ENCODE data around the gene KDM5A.
"Not testable (repeated sequence)": the region's sequence is repeated elsewhere in the genome, so short reads cannot be mapped to it uniquely, and the experiment has no call there.

Gene KDM5A

DNA sequence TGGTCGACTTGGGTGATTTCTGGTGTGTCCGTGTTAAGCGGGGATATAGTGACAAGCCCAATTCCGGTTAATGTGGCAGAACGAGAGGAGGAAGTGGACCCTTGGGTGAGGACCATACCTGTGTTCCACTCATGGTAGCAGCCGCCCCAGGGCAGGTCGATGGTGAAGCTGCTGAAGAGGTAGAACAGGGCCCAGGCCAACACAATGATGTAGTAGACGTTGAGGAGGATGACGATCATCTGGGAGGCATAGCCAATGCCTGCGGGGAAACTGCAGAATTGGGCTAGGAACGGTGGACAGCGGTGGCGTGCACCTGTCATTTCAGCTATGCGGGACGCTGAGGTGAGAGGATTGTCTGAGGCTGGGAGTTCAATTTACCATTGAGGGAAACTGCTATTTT, 146.6 kb downstream of the KDM5A start:
- in situ Hi-C loops (cut with HindIII; ENCODE audit: low sequenced_read_pairs), result no loop called here

DNA sequence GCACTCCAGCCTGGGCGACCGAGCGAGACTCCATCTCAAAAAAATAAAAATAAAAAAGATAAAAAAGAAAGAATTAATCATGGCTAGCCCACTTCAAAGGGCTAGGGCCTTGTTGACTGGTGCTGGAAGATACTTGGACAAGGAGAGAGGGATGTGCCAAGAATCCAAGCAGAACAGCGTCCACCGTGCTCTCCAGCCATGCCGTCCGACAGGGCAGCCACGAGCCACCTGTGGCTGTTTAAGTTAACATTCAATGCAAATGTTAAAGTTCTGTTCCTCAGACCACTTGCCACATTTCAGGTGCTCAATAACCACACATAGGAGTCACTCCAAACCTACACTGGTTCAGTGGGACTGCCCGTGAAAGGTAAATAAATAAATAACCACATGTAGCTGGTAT, 147.9 kb downstream of the KDM5A start:
- in situ Hi-C loops (cut with HindIII; ENCODE audit: low sequenced_read_pairs), result no loop called here

DNA sequence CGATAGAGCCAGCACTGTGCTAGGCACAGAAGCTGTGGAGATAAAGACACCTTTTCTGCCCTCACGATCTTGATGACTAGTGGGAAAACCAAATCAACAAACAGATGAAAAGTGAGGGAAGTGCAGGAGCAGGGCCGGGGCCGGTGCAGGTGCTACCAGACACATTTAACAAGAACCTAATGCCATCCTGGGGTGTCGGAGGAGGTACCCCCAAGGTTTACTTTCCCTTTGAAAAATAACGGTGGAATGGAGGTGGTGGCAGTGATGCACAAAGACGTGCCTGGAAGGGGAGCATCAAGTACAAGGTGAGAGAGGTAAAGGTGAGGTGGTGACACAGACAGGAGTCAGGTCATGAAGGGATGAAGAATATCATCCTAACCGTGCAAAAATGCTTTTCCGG, 148.6 kb downstream of the KDM5A start:
- in situ Hi-C loops (cut with HindIII; ENCODE audit: low sequenced_read_pairs), result no loop called here

DNA sequence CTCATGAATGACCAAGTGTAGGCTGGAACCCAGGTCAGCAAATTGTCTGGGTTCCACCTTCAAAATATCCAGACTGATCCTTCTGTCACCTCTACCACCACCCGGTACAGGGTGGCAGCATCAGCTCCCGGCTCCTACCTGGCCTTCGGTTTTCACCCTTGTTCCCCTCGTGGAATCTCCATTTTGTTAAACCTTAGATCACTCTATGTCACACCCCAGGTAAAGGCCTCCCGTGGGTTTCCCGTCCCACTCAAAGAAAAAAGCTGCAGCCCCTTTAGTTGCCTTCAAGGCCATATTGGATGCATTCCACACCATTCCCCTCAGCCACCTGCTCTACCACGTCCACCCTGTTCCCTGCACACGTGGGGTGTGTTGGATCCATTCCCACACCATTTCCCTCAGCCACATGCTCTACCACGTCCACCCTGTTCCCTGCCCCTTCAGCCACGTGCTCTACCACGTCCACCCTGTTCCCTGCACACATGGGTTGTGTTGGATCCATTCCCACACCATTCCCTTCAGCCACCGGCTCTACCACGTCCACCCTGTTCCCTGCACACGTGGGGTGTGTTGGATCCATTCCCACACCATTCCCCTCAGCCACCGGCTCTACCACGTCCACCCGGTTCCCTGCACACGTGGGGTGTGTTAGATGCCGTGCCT, 150.3 kb downstream of the KDM5A start:
- in situ Hi-C loops (cut with HindIII; ENCODE audit: low sequenced_read_pairs), result no loop called here

DNA sequence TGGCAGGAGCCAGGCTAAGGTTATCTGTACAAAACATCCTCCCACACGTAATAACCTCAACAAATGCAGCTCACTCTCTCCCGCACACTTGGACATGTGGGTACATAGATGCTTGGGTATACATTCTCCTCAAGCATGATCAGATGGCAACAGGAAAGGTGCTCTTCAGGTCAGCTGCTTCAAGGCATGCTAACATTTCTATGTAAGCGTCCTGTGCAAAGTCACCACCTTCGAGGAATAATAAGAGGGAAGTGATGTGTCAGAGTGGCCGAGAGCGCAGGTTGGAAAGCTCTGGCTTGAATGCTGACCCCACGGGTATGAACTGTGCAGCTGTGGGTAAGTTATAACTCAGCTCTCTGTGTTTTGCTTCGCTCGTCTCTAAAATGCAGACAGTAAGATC, 151.0 kb downstream of the KDM5A start:
- in situ Hi-C loops (cut with HindIII; ENCODE audit: low sequenced_read_pairs), result no loop called here

DNA sequence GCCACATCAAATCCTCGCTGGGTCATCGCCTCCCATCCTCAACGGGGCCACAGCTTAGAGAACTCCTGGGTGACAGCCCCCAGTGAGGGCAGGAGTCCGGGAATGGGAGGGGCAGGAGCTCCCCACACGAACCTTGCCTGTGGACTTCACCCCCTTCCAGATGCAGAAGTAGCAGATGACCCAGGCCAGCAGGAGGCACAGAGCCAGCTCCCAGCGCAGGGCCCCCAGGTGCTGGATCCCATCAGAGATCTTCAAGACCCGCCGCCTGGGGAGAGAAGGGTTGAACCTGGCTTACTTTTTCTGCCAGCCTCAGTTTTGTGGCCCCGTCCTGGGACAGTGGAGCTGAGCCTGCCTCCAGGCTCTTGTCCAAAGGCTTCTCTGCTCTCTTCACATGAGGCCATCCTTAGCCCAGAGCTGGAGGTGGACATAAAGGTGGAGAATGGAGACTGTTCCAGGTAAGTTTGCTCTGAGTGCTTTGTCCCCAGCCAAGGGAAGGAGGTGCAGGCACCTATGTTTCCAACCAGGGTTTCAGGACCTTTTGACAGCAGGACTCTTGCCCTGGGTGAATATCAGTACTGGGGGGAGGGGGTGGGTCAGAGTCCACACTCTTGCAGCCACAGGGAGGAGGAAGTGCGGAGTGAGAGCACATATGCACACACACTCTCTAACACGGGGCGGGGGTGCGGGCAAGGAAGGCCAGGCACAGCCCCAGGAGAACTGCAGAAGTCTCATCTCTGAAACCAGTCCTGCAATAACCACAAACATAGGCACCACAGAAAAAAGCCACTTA, 151.9 kb downstream of the KDM5A start:
- in situ Hi-C loops (cut with HindIII; ENCODE audit: low sequenced_read_pairs), result no loop called here

DNA sequence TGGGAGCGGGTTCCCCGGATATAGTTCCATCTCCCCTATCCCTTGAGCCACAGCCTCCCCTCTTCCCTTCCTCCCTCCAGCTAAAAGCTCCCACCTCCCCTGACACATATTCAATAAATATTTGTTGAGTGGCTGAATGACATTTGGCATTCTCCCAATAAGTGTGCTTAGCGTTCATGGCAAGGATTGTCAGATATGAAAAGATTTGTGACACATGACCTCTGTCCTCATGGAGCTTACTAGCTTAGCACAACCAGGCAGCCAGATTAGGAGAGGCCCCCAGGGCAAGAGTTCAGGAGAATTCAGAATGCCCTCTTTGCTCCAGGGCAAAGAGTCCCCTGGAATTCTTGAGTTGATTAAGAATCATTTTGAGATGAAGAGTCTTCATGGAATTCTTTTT, 152.7 kb downstream of the KDM5A start:
- in situ Hi-C loops (cut with HindIII; ENCODE audit: low sequenced_read_pairs), result no loop called here

DNA sequence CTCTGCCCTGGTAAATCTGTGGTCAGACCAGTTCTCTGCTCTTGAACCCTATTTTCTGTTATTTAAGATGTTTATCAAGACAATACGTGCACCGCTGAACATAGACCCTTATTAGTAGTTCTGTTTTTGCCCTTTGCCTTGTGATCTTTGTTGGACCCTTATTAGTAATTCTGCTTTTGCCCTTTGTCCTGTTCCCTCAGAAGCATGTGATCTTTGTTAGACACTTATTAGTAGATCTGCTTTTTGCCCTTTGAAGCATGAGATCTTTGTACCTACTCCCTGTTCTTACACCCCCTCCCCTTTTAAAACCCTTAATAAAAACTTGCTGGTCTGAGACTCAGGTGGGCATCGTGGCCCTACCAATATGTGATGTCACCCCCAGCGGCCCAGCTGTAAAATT, 153.2 kb downstream of the KDM5A start:
- in situ Hi-C loops (cut with HindIII; ENCODE audit: low sequenced_read_pairs), result not testable (repeated sequence)

DNA sequence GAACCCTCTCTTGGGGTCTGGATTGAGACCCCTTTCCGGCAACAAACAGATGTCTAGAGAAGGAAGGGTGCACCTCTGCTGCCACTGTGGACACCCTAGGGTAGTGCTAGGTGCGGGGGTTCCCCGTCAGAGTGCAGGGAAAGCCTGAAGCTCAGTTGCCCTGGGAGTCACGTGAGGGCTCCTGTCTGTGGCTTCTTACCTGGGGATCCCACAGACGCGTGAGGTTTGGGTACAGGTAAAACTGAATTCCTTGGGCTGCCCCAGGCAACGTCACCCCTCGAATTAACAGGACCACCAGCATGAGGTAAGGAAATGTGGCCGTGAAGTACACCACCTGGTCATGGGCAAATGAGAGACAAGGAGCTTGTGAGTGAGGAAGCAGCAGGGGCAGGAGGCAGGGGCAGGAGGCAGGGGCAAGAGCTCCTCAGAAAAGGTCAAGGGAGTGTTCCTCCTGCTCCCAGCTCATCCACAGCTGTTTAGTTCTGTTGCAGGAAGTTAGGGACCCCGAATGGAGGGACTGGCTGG, 154.2 kb downstream of the KDM5A start:
- in situ Hi-C loops (cut with HindIII; ENCODE audit: low sequenced_read_pairs), result loop anchor here (5.0 kb wide), 1 partner anchor 48 kb away; no protein-coding TSS in a partner anchor

DNA sequence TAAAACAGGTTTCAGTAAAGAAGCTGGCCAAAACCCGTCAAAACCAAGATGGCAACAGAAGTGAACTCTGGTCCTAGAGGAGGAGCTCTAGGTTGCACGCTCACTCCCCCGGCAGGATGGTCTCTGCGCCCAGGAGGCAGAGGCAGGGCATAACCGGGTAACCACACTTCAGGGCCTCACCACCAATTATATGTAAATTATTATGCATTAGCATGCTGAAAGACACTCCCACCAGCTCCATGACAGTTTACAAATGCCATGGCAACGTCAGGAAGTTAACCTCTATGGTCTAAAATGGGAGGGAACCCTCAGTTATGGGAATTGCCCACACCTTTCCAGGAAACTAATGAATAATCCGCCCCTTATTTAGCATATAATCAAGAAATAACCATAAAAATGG, 155.1 kb downstream of the KDM5A start:
- in situ Hi-C loops (cut with HindIII; ENCODE audit: low sequenced_read_pairs), result loop anchor here (5.0 kb wide), 1 partner anchor 47 kb away; no protein-coding TSS in a partner anchor

DNA sequence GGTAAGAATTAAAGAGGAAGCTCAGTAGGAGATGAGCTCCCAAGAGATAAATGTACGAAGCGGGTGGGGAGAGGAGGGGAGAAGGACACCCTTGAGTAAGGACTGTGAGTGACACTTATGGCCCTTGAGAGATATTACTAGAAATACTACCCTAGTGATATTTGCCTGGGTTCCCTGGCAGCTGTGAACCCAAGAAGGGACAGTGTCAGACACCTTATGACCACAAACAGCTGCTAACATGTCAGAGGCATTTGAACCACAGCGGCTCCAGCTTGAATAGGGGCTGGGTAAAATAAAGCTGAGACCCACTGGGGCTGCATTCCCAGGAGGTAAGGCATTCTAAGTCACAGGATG, 155.5 kb downstream of the KDM5A start:
- in situ Hi-C loops (cut with HindIII; ENCODE audit: low sequenced_read_pairs), result loop anchor here (5.0 kb wide), 1 partner anchor 46 kb away; no protein-coding TSS in a partner anchor

DNA sequence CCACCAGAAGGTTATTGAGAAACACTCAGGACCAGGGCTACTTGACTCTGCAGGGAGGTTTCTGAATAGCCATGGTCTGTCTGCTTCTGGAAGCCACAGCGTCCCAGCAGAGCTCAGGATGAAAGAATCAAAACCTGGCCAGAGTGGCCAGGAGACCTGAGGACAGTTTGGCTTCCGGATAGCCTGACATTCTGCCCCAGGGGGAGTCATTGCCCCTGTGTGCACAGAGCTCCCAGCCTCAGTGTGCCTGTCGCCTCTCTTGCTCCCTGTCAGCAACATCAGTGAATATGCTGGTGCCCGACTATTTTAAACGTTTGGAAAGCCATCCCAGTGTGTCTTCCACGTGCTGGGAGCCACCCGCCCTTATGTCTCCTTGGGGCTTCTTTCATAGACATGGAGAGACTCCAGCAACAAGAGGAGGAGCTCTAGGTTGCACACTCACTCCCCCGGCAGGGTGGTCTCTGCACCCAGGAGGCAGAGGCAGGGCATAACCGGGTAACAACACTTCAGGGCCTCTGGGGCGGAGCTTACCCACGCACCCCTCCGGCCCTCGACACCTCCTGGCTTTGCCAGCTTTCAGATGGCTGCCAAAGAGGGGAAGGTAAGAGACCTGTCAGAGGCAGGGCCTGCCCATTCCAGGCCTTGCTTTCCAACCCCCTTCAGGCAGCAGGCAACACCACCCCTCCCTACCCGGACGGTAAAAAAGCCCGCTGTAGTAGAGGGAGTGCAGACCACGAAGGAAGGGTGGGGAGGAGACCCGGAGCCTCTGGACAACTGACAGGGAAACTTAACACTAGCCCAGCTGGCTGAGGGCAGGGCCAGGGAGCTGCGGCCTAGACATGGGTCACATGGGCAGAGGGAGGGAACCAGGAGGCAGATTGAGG, 156.1 kb downstream of the KDM5A start:
- in situ Hi-C loops (cut with HindIII; ENCODE audit: low sequenced_read_pairs), result loop anchor here (5.0 kb wide), 1 partner anchor 46 kb away; no protein-coding TSS in a partner anchor

DNA sequence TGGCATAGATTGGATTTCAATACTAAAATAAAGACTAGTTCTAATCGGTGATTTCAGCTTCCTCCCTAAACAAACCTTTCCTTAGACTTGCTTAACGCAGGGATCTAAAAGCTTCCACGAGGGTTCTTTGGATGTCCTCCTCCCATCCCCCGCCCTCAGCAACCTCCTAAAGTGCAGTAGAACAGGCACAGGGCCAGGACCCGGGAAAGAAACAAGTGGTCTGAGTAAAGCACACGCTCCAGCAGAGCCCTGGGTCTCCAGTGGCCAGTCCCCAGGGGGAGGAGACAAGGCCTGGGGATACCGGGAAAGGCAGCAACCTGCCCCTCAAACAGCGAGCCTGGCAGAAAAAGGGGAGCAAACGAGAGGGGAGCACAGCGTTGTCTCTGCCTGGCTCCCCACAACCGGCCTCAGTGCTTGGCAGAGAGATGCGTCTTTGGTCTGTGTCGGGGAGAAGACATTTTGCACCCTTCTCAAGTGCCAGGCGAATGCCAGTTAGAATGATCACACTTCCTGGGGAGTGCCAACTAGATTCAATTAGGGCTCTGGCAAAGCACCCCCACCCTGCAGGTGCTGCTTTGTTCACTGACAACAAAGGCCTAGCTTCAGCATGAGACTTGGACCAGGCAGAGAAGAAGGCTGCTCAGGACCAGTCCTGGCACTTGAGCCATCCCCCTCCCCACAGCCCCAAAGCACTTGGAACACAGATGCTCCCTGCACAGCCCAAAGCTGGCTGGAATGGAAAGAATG, 158.0 kb downstream of the KDM5A start:
- in situ Hi-C loops (cut with HindIII; ENCODE audit: low sequenced_read_pairs), result loop anchor here (5.0 kb wide), 1 partner anchor 44 kb away; no protein-coding TSS in a partner anchor

Data from endothelial cell of hepatic sinusoid (primary cell).